Activated CD4-positive, CD25-positive, alpha-beta regulatory T cell treated with anti-CD3 and anti-CD28 coated beads, Interleukin-2, amount 50 U/mL, for 16 hours (primary cell): ENCODE results near the gene RALA.
"Not testable (repeated sequence)": the region's sequence is repeated elsewhere in the genome, so short reads cannot be mapped to it uniquely, and the experiment has no call there.

ENCODE experiments used
- DNase-seq: peaks from one replicate; pipeline ENCODE4 v3.0.0-alpha.2; 2020; ENCODE audit warnings: low read depth, low spot score

Gene RALA

DNA sequence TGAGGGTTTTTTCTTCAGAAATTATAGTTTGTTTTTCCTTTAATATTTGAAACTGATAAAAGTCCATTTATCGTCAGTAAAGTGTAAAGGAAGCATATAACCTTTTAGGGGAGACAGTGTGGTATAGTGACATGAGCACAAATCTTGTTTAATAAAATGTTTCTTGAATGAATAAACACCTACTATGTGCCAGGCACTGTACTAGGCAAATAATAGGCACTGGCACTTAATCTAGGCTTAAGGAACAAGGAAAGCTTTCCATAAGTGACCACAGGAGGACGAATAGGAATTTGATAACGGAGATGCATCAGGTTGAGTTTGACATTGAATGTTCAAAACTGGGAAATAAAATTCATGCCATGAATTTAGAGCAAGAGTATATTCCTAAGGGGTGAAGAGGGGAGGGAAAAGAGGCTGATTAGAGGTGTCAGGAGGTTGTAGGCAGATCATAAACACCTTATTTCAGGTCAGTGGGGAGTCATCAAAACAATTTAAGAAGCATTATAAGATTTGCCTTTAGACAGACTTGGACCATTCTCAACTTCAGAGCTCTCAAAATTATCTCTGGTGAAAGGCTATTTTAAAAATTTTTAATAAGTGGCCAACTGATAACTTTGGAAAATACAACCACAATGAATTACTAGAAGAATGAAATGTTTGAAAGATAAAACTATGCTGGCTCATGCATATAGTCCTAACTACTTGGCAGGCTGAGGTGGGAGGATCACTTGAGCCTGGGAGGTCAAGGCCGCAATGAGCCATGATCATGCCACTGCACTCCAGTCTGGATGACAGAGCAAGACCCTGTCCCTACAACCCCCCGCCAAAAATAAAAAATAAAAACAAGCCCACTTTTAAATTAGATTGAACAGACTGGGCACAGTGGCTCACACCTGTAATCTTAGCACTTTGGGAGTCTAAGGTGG lies 22.4 kb downstream of the RALA start:
- DNase-seq = no peak

DNA sequence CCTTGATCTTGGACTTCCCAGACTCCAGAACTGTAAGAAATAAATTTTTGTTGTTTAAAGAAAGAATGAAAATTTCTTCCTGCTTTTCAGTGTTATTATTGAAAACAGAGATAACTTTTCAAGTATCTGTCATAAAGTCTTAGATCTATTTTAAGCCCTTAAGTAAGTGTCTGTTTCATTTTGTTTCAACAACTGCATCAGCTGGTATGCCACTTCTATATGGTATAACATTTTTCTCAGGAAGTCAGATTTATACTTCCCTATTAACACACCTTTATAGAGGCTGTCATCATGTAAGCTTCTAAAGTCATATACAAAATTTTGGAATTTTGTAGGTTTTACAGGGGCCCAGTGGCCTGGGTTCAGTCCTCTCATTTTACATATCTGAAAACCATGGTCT lies 24.4 kb downstream of the RALA start:
- no peak for DNase-seq

DNA sequence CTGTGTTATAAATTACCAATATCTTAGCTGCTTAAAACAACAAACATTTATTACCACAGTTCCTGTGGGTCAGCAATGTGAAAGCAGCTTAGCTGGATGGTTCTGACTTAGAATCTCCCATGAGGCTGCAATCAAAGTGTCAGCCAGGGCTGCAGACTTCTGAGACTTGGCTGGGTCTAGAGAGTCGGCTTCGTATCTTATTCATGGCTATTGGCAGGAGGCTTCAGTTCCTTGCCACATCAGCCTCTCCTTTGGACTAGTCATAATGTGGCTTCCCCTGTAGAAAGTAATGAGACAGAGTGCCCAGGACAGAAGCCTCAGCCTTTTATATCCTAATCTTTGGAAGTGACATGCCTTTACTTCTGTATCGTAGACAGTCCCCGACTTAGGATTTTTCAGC lies 27.3 kb downstream of the RALA start:
- no peak for DNase-seq

DNA sequence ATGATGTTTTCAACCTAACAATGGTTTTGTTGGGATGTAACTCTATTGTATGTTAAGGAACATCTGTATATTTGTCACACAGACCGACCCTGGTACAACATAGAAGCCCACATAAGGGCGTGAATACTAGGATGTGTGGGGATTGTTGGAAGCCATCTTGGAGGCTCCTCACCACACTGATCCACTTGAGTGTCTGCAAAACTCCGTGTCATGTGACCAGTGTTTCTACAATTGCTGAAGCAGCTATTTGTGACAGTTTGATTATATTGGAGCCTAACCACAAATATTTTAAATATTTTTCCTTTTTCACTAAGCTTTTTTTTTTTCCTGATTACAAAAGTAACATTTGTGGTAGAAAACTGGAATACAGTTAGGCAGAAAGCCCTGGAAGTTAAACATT lies 27.9 kb downstream of the RALA start:
- no peak for DNase-seq

DNA sequence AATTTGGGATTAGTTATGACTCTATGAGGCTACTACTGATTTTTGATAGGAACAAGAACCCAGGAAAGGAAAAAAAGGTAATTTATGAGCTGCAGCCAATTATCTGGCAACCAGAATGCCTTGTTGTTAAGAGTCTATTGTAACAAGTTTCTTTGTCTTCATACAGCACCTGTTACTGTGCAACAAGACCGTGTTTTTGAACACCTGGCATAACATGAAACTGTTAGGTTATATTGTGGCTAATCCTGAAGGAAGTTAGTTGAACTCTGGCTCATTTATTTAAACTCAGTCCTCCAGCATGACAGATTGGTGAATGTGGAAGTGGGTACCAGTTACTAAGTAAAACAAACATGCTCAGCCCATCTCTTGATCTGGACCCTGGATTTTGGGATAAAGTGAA lies 33.0 kb downstream of the RALA start:
- no peak for DNase-seq

DNA sequence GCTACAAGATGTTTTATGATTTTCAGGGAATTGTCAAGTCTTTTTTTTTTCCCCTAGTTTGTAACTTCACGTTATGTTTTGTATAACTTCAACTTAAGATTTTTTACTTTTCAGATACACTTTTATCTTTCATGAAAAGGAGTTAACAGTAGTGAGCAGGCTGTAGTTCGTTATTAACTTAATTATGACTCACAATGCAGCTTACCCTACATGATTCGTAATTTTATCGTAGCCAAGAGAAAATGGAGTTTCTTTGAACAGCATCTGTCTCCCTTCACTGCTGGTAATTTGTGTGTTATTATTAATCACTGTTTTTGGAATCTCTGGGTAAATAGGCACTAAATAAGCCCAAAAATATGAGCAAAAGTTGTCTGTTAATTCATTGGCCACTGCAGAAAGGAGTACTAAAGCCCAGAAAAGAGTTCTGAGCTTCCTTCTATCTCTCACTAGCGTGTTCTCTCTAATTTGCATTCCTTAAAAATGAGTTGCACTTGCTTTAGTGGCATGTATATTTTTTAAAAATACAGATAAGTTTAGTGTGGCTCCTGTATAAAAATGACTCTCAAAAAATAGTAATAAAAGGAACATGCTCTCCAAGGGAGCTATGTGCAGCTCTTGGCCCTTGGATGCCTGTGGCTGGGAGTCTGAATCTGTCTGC lies 36.1 kb downstream of the RALA start:
- DNase-seq = no peak

DNA sequence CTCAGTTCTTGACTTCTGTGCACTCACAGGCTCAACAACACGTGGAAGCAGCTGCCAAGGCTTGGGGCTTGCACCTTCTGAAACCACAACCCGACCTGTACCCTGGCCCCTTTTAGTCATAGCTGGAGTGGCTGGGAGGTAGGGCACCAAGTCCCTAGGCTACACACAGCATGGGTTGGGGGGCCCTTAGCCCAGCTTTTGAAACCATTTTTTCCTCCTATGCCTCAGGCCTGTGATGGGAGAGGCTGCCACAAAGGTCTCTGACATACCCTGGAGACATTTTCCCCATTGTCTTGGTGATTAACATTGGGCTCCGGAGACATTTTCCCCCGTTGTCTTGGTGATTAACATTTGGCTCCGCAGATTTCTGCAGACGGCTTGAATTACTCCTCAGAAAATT lies 38.6 kb downstream of the RALA start:
- no peak for DNase-seq

DNA sequence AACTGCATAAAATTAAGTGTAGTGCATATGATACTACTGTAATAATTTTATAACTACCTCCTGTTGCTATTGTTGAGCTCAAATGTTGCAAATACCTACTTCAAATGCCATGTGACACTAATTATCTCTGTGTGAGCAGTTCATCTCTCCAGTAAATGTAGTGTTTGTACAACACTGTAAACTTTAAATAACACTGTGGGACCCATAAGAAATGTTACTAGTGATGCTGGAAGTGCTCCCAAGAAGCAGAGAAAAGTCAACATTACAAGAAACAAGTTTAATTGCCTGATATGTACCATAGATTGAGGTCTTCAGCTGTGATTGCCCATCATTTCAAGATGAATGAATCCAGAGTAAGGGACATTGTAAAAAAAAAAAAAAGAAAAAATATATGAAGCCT lies 39.9 kb downstream of the RALA start:
- no peak for DNase-seq

DNA sequence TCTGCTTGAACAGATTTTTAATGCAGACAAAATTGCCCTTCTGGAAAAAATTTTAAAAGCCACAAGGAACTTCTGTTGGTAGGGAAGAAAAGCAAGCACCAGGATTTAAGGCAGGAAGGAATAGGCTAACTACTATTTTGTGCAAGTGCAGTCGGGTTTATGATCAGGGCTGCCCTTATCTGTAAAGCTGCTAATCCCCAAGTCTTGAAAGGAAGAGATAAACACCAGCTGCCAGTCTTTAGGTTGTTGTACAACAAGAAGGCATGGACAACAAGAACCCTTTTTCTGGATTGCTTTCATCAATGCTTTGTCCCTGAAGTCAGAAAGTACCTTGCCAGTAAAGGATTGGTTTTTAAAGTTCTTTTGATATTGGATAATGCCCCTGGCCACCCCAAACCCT lies 40.7 kb downstream of the RALA start:
- no peak for DNase-seq

DNA sequence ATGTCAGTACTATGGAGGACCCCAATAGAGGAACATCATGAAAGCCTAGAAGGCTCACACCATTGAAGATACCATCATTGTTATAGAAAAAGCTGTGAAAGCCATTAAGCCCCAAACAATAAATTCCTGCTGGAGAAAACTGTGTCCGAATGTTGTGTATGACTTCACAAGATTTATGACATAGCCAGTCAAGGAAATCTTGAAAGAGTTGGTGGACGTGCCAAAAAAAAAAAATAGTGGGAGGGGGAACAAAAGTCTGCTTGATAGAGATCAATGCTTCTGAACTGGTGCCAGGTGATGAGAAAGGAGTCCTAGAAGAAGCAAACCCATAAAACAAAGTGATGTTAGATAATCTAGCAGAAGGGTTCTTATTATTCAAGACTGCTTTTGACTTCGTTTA lies 41.2 kb downstream of the RALA start:
- DNase-seq = no peak

DNA sequence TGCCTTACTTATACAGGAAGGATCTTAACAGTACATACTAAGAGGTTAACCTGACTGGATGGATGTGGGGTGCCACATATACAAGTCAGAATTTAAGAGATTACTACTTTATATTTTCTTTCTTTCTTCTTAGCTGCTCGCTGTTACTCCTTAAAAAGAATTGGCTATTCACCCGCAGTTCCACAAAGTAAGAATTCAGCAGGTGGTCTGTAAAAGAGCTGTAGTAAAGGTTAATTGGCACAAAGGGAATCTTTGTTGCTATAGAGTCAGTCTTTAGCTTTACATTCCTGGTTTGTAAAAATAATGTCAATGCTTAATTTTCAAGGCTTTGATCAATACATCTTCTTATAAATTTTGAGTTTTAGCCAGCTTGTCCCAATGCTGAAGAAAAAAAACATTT lies 43.2 kb downstream of the RALA start:
- DNase-seq = no peak

DNA sequence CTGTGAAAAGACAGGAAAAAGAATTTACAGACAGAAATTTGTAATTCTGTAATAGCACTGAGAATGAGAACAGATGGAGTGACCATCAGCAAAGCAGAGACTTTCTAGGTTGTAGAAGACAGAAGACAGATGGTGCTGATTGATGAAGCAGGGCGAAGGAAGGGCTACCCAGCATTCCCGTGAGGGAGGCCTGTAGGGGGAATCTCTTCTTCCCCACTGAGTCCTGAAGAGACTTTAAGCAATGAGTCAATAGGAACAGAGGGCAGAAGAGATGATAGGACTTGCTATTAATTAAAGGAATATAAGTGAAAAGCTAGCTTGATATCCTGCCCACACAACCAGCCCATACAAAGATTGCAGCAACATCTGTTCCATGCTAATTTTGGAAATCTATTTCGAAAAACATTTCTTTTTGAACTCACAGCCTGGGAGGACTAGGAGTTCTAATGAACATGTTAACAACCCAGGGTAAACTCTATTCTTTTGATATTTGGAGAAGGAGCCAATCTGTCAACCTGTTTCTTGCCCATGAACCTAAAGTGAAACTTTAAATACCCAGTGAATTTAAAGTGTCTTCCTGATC lies 44.1 kb downstream of the RALA start:
- no peak for DNase-seq

DNA sequence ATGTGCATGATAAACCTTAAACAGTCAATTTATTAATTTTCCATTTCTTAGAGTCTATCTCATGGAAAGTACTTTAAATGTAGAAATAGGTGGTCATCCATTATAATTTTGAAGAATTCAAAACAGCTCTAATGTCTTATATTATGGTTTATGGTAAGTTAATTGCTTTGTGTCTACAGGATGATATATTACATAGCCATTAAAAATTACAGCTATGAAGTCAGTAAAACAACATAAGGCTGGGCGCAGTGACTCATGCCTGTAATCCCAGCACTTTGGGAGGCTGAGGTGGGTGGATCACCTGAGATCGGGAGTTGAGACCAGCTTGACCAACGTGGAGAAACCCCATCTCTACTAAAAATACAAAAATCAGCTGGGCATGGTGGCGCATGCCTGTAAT lies 44.9 kb downstream of the RALA start:
- not testable (repeated sequence) for DNase-seq

DNA sequence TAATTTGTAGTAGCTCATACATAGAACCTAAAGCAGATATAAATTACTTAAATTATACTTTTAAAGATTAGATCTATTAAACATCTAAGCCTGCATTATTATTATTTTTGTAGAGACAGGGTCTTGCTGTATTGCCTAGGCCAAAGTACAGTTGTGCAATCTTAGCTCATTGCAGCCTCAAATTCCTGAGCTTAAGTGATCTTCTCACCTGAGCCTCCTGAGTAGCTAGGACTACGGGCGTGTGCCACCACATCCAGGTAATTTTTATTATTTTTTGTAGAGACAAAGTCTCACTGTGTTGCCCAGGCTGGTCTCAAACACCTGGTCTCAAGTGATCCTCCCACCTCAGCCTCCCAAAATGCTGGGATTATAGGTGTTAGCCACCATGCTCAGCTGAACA lies 46.7 kb downstream of the RALA start:
- DNase-seq = no peak

DNA sequence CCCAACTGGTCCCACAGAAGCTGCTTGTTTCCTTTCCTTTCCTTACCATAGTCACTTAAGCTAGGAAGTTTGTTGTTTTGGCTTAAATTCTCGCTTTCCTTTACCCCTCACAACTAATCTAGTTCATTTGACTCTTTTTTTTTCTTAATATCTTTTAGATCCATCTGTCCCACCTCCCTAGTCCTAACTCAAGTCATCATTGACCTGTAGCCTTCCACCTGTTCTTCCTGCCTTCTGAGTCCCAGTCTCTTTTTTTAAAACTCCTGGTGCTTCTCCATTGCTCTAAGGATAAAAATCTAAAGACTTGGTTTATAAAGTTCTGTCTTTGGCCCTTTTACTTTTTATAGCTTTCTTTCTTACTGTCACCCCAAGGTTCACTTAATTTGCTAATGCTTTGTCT lies 47.6 kb downstream of the RALA start:
- no peak for DNase-seq

DNA sequence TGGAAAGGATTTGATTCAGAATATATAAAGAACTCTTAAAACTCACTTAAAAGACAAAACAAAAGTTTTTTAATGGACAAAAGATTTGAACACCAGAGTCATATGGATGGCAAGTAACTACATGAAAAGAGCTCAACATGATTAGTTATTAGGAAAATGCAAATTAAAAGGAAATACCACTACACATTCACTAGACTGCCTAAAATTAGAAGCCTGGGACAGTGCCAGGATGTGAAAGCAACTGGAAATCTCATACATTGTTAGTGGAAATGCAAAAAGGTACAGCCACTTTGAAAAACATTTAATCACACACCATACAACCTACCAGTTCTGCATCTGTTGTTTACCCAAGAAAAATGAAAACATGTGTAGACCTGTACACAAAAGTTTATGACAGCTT lies 48.8 kb downstream of the RALA start:
- no peak for DNase-seq

DNA sequence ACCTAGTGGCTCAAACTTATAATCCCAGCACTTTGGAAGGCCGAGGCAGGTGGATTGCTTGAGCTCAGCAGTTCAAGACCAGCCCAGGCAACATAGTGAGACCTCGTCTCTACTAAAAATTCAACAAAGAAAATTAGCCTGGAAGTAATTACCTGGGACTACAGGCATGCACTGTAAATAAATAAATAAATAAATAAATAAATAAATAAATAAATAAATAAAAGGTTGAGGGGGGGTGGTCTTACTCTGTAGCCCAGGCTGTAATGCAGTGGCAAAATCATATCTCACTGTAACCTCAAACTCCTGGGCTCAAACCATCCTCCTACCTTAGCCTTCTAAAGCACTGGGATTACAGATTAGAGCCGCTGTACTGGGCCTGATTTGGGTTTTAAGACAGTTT lies 50.5 kb downstream of the RALA start:
- no peak for DNase-seq

DNA sequence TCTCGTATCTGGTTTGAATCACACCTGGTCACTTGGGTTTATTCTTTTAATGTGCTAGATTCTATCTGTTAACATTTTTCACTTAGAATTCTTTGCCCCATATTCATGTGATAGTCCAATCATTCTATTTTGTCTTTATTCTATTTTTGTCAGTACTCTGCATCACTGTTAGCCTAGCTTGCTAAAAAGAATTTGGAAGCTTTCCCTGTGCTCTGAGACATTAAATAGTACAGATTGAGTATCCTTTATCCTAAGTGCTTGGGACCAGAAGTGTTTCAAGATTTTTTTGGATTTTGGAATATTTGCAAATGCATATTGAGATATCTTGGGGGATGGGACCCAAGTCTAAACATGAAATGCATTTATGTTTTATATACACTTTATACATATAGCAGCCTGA lies 51.0 kb downstream of the RALA start:
- no peak for DNase-seq

DNA sequence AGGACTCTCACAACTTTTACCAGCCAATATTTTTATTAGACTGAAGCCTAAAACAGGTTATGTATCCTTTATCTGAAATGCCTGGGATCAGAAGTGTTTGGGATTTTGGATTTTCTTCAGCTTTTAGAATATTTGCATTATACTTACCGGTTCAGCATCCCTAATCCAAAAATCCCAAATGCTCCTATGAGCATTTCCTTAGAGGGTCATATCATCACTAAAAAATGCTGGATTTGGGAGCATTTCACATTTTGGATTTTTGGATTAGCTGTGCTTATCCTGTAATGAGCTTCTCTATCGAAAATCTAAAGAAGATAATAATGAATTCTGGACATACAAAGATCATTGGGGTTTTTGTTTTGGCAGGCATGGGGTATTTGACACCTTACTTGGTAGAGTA lies 53.0 kb downstream of the RALA start:
- no peak for DNase-seq

DNA sequence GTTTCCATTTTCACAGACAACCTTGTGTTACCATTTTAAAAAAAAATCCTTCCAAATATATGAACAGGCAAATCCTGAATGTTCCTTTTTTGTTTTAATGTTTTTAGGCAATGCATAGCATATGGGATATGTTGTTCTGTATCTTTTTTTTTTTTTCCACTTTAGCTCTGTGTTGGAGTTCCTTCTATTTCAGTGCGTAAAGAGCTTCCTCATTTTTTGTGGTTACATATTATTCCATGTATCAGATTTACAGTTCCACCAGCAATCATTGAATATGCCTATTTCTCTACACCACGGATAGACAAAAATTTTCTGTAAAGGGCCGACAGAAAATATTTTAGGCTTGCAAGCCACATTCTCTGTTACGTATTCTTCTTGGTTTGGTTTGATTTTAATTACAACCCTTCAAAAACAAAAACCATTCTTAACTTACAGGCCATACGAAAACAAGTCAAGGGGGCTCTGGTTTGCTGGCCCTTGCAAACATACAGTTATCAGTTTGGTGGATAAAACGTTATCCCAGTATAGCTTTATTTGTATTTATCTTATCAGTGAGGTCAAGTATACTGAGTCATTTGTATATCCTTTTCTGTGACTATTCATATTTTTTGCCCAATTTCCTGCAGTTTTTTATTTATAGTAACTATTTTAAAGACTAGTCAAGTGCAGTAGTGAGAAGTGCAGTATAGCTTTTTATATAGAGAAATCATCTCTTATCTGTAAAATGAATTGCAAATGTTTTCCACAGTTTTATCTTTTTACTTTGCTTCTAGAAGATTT lies 55.7 kb downstream of the RALA start:
- DNase-seq = no peak

DNA sequence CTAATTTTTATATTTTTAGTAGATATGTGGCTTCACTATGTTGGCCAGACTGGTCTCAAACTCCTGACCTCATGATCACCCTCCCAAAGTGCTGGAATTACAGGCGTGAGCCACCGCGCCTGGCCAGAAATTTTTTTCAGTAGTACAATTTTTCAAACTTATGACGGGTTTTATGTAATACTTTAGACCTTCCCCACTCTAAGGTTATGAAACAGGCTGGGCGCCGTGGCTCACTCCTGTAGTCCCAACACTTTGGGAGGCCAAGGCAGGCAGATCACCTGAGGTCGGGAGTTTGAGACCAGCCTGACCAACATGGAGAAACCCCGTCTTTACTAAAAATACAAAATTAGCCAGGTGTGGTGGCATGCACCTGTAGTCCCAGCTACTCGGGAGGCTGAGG lies 56.5 kb downstream of the RALA start:
- DNase-seq = not testable (repeated sequence)

DNA sequence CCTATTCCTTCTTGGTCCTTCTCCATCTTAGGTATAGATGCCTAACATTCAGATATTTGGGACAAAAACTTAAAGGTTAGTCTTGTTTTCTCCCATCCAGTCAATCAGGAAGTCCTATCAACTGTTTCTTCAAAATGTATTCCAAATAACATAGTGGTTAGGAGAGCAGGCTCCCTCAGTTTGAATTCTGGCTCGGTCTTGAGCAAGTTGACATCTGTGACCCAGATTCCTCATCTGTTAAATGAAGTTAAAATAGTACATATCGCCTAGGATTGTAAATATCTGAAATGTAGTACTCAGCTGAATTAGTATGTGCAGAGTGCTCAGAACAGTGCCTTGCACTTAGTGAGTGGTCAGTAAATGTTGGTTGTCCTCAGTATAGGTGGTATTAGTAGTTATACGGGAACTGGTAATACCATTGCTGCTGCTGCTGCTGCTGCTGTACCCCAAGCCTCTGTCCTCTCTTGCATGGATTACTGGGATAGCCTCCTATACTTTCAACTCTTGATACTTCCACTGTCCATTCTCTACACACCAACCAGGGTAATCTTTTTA lies 58.6 kb downstream of the RALA start:
- no peak for DNase-seq
